T-helper 9 cell (primary cell): ENCODE results near the gene GALT.

Experiments
- DNase-seq: peaks from one replicate; pipeline ENCODE4 v3.0.0-alpha.2; 2020

Gene GALT

DNA sequence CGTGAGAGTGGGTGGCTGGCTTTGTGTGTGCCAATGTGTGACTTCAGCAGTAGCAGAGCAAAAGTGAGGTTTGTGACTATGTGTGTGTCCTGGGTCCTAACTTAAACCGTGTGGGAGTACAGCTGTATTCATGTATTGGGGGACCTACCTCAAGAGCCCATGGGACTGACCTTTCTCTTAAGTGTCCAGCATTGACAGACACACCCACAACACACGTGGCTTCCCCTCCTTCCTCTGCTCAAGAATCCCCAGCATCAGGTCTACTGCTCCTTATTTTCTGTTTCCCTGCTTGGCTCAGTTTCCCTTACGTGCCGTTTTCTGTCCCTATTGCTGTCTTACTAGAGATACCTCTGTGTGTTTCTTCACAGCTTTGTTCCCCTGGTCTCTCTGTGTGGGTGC lies 6.1 kb downstream of the GALT start:
- no peak for DNase-seq

- DNase-seq = no peak
These were observed 6.9 kb downstream of the GALT start for GRCh38 chr9:34653151-34654072.

GRCh38 chr9:34654323-34655051 lies 8.0 kb downstream of the GALT start:
- no peak for DNase-seq

DNA sequence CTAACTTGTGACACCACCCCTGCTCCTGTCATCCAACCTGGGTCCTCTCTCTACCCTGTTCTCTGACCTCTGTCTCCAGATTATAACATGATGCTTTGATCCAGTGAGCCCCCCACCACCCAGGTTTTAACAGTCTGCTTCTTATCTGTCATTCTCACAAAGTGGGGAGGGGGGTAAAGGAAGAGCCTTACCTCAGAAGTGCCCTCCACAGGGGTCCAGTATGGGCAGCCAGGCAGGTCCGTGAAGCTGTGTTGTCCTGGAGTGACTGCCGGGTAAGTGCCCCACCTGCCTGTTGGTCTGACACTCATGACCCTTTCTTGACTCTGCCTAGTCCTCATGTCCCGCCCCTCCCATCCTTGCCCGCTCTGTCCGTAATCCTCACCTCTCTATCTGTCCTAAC lies 8.9 kb downstream of the GALT start:
- no peak for DNase-seq

- no peak for DNase-seq
These were observed 10.5 kb downstream of the GALT start for GRCh38 chr9:34656992-34657391.

- no peak for DNase-seq
These were observed 12.0 kb downstream of the GALT start for GRCh38 chr9:34658461-34658860.

- DNase-seq = no peak
These were observed 13.2 kb downstream of the GALT start for GRCh38 chr9:34659592-34660253.

- DNase-seq = no peak
These were observed 16.2 kb downstream of the GALT start, which contains the start of gene CCL27 for GRCh38 chr9:34662526-34663302. TSS of gene CCL27 (minus strand) at chr9:34662657. CDS start at chr9:34662633, 24 bp downstream.

DNA sequence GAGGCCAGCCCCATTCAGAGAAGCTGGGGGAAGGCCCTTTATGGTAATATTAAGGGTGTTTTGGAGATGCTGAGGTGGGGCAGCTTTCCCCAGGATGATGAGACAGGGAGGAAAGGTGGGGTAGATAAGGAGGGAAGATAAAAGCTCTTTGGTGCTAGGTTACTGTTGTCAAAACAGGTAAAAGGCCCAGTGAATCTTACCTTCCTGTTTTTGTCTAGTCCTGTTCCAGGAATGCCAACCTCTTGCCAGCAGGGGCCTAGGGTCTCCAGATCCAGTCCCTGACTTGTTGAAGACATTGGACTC lies 16.8 kb downstream of the GALT start:
- peak; percentile 16 for DNase-seq

DNA sequence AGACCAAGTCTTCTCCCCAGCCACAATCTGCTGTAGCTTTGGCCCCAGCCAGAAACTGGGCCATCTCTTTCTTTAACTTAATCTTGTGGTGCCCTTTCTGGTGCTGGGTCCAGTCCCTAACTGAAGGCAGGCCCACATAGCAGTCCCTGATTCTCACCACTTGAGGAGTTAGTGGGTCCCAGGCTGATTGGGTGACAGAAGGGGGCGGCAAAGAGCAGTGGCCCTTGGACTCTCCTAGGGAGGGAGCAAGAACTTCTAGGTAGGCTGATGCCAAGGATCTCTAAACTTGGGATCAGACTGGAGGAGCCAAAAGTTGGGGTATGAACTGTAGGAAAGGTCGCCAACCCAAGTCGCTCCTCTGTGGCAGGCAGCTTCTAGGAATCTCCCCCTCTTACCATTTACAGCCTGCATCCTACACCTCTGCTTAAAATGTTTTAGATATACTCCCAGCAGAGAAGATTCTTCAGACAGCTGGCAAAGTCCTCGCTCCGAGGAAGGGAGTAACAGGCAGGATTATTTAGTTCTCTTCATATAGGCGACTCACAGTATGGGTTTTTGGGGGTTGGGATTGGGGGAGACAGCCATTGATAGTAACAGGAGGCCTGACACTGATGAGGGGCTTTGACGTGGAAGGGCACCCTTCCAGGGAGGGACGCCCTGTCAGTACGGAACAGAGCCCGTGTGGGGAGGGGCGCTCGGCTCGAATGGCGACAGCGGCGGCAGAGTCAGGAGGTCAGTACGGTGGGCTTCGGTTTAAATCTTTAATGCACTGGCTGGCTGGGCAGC lies 18.0 kb downstream of the GALT start:
- DNase-seq = peak; percentile 69

DNA sequence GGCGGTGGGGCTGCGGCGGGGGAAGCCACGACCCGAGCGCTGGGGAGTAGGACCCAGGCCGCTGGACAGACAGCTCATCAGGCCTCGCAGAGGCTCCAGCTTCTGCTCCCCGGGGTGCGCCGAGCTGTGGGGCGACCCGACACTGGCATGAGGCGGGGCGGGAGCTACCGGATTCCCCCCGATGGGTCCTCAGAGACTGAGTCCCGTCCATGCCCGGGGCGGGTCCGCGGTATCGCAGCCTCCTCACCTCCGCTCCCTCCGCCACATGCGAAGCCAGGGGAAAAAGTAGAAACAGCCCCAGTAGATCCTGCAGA lies 18.5 kb downstream of the GALT start:
- DNase-seq = no peak

DNA sequence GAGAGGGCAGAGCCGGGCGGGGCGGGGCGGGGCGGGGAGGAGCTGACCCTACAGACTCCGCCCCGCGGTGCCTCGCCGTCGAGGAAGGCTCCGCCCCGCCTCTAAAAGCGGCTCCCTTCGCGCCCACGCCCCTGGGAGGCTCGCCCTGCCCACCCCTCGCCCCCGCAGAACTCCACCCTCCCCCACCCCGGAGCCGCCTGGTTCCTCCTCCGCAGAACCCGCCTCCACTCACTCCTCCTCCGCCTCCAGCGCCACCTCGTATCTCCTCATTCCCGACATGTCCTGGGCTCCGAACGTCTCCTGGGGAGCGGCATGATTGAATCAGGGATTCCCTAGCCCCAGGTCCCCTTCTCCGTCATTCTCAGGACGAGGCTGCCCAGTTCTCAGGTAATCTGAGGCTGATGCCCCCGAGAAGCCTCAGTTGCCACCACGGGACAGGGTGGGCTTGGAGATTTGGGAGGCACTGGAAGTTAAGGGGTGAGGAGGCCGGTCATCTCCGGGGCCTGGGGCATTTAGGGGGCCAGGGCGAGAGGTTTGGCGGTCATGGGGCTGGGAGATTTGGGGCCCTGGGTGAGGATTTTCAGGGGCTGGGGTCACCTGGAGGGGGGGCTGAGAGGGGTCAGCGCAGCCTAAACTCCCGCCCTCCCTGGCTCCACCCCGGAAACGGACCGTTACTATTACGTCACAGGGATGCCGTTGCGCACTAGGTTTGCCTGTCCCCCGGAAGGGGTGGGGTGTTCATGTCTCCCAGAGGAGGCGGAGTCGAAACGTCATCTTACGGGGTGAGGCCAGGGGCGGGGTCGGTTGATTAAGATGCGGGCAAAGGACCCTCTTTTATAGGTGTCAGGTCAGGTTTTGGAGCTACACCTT lies 19.1 kb downstream of the GALT start:
- peak; percentile 88 for DNase-seq

DNA sequence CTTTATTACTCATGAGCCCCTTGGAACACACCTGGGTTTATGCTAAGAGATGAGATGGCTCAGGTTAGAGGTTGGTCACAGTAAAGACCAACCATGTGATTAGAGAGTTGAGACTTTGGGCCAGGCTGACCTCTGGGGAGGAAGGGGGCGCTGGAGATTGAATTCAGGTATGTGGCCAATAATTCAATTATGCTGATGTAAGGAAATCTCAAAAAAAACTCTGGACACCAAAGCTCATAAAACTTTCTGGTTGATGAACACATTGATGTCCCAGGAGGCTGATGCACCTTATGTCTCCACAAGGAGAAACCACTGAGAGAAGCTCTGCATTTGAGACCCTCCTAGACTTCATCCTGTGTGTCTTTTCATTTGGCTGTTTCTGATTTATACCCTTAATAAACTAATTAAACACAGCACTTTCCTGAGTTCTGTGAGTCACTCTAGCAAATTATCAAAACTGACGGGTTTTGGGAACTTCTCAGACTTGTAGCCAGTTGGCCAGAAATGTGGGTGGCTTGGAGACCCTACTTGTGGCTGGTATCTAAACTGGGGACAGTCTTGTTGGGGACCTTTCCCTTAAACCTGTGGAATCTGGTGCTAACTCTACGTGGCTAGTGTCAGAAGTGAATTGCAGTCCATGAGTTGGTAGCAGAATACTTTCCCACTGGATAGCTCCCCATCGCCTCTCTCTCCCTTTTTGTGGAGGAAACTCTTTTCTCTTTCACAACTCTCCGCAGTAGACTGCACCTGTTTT lies 23.5 kb downstream of the GALT start:
- DNase-seq = no peak

DNA sequence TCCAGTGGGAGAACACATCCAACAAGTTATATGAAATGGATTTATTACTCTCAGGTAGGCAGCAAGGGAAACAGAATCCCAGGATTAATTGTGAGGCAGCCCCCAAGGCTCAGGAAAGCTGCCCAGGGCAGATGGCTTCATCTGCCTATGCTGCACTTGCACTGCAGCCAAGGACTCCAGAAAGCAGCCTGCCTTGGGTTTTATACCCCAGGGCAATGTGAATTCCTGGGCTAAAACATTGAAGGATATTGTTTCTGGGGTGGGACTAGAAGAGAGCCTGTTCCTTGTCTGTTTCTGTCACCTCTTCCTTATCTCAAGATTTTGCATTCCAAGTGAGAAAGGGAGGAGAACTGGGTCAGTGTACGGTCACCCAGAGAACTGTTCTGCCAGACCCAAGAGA lies 24.8 kb downstream of the GALT start:
- no peak for DNase-seq

DNA sequence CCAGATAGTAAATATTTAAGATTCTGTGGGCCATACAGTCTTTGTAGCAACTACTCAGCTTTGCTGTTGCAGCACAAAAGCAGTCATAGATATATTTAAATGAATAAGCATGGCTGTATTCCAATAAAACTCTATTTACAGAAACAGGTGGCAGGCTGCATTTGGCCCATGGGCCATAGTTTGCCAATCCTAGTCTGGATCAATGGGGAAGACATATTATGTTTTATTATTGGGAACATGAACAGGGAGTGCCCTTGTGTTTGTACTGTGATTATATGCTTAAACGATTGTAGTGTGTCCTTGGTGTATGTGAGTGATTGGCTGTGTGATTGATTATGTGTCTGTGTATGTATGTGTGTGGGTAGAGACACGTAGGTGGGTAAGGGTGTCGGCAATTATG lies 28.0 kb downstream of the GALT start:
- DNase-seq = no peak

DNA sequence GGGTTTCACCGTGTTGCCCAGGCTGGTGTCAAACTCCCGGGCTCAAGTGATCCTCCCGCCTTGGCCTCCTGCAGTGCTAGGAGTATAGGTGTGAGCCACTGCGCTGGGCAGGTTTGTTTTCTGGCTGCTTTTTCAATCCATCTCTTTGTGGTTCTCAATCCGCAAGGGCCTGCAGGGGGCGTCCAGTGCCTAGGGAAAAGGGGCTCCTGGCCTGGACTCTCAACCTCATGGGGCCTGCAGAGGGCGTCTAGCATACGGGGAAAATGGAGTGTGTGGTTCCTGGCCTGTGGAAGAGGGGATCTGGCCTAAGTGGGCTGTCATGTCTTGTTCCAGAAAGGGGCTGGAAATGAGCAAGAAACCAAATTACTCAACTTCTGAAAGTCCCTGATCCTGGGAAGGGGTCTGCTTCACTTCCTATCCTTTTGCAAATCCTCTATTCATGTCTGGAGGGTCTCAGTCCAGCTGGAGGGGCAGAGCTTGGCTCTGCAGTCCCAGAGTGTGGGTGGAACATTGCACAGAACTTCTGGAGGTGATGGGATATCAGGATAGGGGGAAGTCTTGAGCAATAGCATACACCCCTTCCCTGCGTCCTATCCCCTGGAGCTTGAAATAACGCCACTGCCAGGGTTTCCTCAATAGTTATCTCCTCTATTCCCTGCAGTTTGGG lies 28.7 kb downstream of the GALT start:
- peak; percentile 32 for DNase-seq

DNA sequence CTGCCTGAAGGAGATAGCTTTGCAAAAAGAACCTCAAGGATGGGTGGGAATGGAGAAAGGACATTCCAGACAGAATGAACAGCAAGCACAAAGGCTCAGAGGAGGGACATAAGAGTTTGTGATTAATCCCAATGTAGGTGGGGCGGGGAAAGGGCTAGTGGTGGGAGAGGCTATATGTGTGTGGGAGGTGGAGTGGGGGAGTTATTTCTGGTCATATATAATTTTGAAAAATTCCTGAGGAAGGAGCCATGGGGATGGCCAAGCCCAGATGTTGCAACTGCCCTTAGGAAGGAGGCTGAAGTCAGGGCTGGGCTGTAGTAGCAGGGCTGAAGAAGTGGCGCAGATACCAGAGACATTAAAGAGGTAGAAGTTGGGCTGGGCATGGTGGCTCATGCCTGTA lies 29.4 kb downstream of the GALT start:
- DNase-seq = no peak

GRCh38 chr9:34684145-34684544 lies 37.7 kb downstream of the GALT start:
- no peak for DNase-seq

DNA sequence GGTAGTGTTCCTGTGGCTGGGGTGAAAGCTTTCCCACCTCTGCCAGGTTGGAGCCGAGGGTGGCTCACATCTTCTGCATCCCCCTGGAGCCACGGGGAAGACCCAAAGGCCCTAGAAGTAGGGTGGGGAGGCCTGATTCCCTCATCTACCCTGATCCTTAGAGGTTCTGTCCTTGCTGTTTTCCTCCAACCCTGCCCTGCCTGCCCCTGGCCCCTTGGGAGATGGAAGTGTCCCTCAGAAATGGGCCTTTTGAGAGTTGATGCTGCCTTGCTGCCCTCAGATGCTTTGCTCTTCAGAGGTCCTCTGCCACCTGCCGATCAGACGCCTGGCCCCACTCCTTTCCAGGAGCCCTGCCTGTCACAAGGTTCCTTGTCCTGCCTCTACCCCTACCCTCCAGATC lies 38.3 kb downstream of the GALT start:
- no peak for DNase-seq

DNA sequence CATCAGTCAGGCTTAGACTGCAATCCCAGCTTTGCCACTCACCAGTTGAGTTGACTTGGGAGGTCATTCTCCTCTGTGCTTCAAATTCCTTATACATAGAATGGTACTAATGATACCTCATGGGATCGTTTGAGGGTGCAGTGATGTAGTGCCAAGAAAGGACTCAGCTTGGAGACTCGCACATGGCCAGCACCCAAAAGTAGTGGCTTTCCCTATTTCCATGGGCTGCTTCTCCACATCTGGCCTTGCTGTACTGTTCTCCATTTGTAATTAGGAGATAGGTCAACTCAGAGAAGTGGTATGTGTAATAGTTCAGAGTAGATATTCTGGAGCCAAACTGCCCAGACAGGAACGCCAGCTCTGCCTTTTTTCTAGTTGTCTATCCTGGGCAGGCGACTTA lies 39.1 kb downstream of the GALT start:
- DNase-seq = no peak
